Hepatocyte (in vitro differentiated cells): ENCODE results near the gene KMT2A.

Experiments
- EZH2 ChIP-seq: fragments of 200-600 bp; sonication (generic); IDR thresholded peaks from 2 replicates; pipeline ENCODE4 v1.6.1; 2016; ENCODE audit warnings: antibody characterized with exemption, mild to moderate bottlenecking, borderline replicate concordance
- EZH2phosphoT487 ChIP-seq: fragments of 200-600 bp; sonication (generic); IDR thresholded peaks from one replicate; pipeline ENCODE4 v1.6.1; 2018; ENCODE audit warnings: antibody characterized with exemption, mild to moderate bottlenecking, low read depth, moderate library complexity; ENCODE audit not compliant: unreplicated experiment, severe bottlenecking
- TF ChIP-seq, protein P1 (sequence below): fragments of 200-600 bp; sonication (generic); IDR thresholded peaks from 2 replicates; pipeline ENCODE4 v1.5.1; 2016; ENCODE audit warnings: antibody characterized with exemption, mild to moderate bottlenecking; ENCODE audit not compliant: poor library complexity

GRCh38 chr11:118485273-118485672, 49.0 kb downstream of the KMT2A start:
- TF ChIP-seq, protein P1, sequence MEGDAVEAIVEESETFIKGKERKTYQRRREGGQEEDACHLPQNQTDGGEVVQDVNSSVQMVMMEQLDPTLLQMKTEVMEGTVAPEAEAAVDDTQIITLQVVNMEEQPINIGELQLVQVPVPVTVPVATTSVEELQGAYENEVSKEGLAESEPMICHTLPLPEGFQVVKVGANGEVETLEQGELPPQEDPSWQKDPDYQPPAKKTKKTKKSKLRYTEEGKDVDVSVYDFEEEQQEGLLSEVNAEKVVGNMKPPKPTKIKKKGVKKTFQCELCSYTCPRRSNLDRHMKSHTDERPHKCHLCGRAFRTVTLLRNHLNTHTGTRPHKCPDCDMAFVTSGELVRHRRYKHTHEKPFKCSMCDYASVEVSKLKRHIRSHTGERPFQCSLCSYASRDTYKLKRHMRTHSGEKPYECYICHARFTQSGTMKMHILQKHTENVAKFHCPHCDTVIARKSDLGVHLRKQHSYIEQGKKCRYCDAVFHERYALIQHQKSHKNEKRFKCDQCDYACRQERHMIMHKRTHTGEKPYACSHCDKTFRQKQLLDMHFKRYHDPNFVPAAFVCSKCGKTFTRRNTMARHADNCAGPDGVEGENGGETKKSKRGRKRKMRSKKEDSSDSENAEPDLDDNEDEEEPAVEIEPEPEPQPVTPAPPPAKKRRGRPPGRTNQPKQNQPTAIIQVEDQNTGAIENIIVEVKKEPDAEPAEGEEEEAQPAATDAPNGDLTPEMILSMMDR: no peak
- TF ChIP-seq EZH2 (no peak), EZH2phosphoT487 (no peak)
